ENCODE measurements around the gene RDH13. TPM values are rescaled to one million over a fixed set of nuclear protein-coding genes. Genes with fewer than 3 reads are reported as not detected.

Gene RDH13
- total RNA-seq, 1 experiment from 2014 or later: 80.4 TPM

DNA sequence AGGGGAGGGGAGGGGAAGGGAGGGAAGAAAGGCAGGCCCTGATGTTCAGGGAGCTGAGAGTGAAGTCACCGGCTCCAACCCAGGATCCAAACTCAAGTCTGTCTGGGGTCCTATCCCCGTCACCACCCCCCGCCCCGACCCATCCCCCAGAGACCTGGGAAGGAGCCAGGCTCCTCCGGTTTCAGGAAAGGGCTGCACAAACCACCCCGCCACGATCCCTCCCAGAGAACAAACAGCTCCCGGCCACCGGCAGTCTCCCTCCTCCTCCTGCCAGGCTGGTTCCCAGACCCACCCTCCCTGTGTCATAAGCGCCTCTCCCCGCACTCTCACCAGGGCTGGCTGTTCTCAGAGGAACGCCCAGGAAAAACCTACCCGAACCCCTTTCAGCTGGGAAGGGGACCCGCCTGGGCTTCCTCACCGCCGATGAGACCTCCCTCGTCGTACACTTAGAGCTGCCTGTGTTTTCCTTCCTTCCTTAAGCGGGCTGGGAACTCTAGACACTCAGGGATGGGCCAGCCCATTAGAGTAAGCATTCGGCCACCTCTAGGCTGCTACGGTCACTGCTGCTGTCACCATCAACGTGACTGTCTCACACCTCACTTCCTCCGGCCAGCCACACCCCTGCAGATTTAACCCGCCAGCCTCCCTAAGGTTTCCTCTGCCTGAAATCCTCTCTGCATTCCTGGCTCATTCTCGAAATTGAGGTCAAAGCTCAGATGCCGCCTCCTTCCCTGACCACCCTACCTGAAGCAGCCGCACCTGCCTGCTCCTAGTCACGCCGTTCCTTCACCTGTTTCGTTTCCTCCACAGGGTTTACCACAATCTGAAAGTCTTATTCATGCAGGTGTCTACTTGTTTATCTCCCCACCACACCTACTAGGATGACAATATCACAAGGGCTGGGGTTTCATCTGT, 6.3 kb upstream of the RDH13 start:
- Histone ChIP-seq H3K9me3 (ENCODE audit: low read length) (no peaks in the 10 kb centered on the region), H3K4me2 (ENCODE audit: low read length) (peak overlapping the region; percentile 86), H4K20me1 (ENCODE audit: low read length) (no peaks in the 10 kb centered on the region), H3K9me2 (replicated peaks; ENCODE audit: low read length) (no peaks in the 10 kb centered on the region), H3K36me3 (ENCODE audit: low read depth, low read length) (no peaks in the 10 kb centered on the region), H3K27me3 (ENCODE audit: low read length) (no peaks in the 10 kb centered on the region), H3K4me3 (ENCODE audit: low read length) (peak overlapping the region; percentile 64), H3K27ac (ENCODE audit: low read length) (peak overlapping the region; percentile 96), H3F3A (ENCODE audit: low read length, unreplicated experiment) (peaks cover 9% of the 10 kb centered on the region), H2AFZ (ENCODE audit: low read length) (peak overlapping the region; percentile 66), H3K79me2 (ENCODE audit: low read length) (no peaks in the 10 kb centered on the region), H3K4me1 (ENCODE audit: insufficient read depth, low read length) (peaks cover 29% of the 10 kb centered on the region), H3K9ac (ENCODE audit: low read length) (peak overlapping the region; percentile 80)
- peak; percentile 89 for DNase-seq
- POLR2A ChIA-PET (ENCODE audit: unreplicated experiment): no interaction called here
- intact Hi-C loops (cut with micrococcal nuclease): no loop called here
- peak; percentile 79 for ATAC-seq
- CTCF ChIA-PET: interaction anchor here (0.7 kb wide), 1 partner anchor 434 kb away, joined by 3 read pairs; no protein-coding TSS in a partner anchor
- BruUV-seq (replicated peaks): TSS peak; percentile 84
- TF ChIP-seq EZH2phosphoT487 (IDR thresholded peaks at IDR 0.05; ENCODE audit: borderline replicate concordance, low read length): no peak
- TF ChIP-seq, protein P1, sequence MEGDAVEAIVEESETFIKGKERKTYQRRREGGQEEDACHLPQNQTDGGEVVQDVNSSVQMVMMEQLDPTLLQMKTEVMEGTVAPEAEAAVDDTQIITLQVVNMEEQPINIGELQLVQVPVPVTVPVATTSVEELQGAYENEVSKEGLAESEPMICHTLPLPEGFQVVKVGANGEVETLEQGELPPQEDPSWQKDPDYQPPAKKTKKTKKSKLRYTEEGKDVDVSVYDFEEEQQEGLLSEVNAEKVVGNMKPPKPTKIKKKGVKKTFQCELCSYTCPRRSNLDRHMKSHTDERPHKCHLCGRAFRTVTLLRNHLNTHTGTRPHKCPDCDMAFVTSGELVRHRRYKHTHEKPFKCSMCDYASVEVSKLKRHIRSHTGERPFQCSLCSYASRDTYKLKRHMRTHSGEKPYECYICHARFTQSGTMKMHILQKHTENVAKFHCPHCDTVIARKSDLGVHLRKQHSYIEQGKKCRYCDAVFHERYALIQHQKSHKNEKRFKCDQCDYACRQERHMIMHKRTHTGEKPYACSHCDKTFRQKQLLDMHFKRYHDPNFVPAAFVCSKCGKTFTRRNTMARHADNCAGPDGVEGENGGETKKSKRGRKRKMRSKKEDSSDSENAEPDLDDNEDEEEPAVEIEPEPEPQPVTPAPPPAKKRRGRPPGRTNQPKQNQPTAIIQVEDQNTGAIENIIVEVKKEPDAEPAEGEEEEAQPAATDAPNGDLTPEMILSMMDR (conservative IDR thresholded peaks at IDR 0.05; ENCODE audit: low read depth, low read length): no peak
- TF ChIP-seq EZH2 (IDR thresholded peaks at IDR 0.05; ENCODE audit: low read length, unreplicated experiment): no peak

DNA sequence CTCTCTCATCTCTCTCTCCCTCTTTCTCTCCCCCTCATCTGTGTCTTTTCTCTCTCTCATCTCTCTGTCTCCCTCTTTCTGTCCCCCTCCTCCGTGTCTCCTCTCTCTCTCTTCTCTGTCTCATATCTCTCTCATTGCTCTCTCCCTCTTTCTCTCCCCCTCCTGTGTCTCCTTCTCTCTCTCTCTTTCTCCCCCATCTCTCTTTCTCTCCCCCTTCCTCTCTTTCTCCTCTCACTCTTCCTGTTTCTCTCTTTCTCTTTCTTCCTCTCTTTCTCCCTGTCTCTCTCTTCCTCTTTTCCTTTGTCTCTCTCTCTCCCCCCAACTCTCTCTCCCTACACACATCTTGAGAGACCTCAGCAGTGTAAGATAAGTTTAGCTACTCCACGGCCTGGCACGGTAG, 4.9 kb upstream of the RDH13 start:
- Histone ChIP-seq H3K4me2 (ENCODE audit: low read length) (no peak overlapping the region), H3K36me3 (ENCODE audit: low read depth, low read length) (no peaks in the 10 kb centered on the region), H2AFZ (ENCODE audit: low read length) (no peak overlapping the region), H3K4me1 (ENCODE audit: insufficient read depth, low read length) (peaks cover 29% of the 10 kb centered on the region), H3K27me3 (ENCODE audit: low read length) (no peaks in the 10 kb centered on the region), H3F3A (ENCODE audit: low read length, unreplicated experiment) (peaks cover 9% of the 10 kb centered on the region), H3K4me3 (ENCODE audit: low read length) (no peak overlapping the region), H3K9me3 (ENCODE audit: low read length) (no peaks in the 10 kb centered on the region), H4K20me1 (ENCODE audit: low read length) (no peaks in the 10 kb centered on the region), H3K79me2 (ENCODE audit: low read length) (0 out of 2 replicates have a peak, but pooled peaks cover under 1% of the 10 kb centered on the region), H3K9me2 (replicated peaks; ENCODE audit: low read length) (no peaks in the 10 kb centered on the region), H3K9ac (ENCODE audit: low read length) (no peak overlapping the region), H3K27ac (ENCODE audit: low read length) (no peak overlapping the region)
- intact Hi-C loops (cut with micrococcal nuclease): no loop called here
- TF ChIP-seq EZH2phosphoT487 (IDR thresholded peaks at IDR 0.05; ENCODE audit: borderline replicate concordance, low read length) (no peak), EZH2 (IDR thresholded peaks at IDR 0.05; ENCODE audit: low read length, unreplicated experiment) (no peak)
- TF ChIP-seq, protein P1 (conservative IDR thresholded peaks at IDR 0.05; ENCODE audit: low read depth, low read length): no peak
- no peak for ATAC-seq
- BruUV-seq (replicated peaks): no TSS peak
- POLR2A ChIA-PET (ENCODE audit: unreplicated experiment): no interaction called here
- DNase-seq: no peak
- CTCF ChIA-PET: no interaction called here

Measured in PC-3 (cell line).